IMR-90 (cell line): ENCODE results near the gene GSK3B. TPM values are rescaled to one million over a fixed set of nuclear protein-coding genes. Genes with fewer than 3 reads are reported as not detected.

Experiments
- ATAC-seq: fragments of 200-7000 bp; cut with Tn5 transposase; 2 replicates; pipeline ENCODE4 v1.9.1; 2020; ENCODE audit warnings: low read depth, mild to moderate bottlenecking, moderate library complexity
- BruUV-seq: library from RNA; stranded (reverse); fragments of 400-500 nt; replicated peaks from 2 replicates; lab custom pipeline; 2021; lab: Mats Ljungman, UMichigan
- CTCF ChIA-PET: fragments of 300-600 bp; formaldehyde crosslinking; extraction: SDS; loops from one replicate; lab custom pipeline; 2021; ENCODE audit warnings: antibody characterized with exemption; lab: Yijun Ruan, JAX
- POLR2A ChIA-PET: fragments of 300-600 bp; sonication (Branson Sonifier 250); formaldehyde crosslinking; loops from one replicate; lab custom pipeline; 2022; ENCODE audit warnings: antibody characterized with exemption; ENCODE audit not compliant: unreplicated experiment; lab: Charles Lee
- DNase-seq: peaks from one replicate; pipeline ENCODE4 v3.0.0; 2013
- H2AFZ ChIP-seq: replicated peaks from 2 replicates; pipeline ENCODE3; 2013; ENCODE audit warnings: low read length, mild to moderate bottlenecking; ENCODE audit not compliant: poor library complexity
- H2AK5ac ChIP-seq: 2 replicates; pipeline ENCODE4 v1.6.1; 2013; ENCODE audit warnings: low read depth, low read length, inconsistent platforms
- H2AK9ac ChIP-seq: replicated peaks from 2 replicates; pipeline ENCODE3; 2013; ENCODE audit warnings: mild to moderate bottlenecking, low read depth, low read length, moderate library complexity; ENCODE audit not compliant: poor library complexity
- H2BK120ac ChIP-seq: 2 replicates; pipeline ENCODE4 v1.6.1; 2013; ENCODE audit warnings: low read depth, low read length, inconsistent platforms
- H2BK15ac ChIP-seq: 3 replicates; pipeline ENCODE4 v1.6.1; 2013; ENCODE audit warnings: low read depth, low read length, inconsistent platforms
- H2BK20ac ChIP-seq: 2 replicates; pipeline ENCODE4 v1.6.1; 2013; ENCODE audit warnings: low read depth, mild to moderate bottlenecking, inconsistent platforms, low read length, moderate library complexity
- H2BK5ac ChIP-seq: 2 replicates; pipeline ENCODE4 v1.6.1; 2013; ENCODE audit warnings: mild to moderate bottlenecking, low read depth, low read length, inconsistent platforms; ENCODE audit not compliant: poor library complexity, severe bottlenecking
- H3K14ac ChIP-seq: replicated peaks from 2 replicates; pipeline ENCODE4 v1.6.1; 2013; ENCODE audit warnings: low read depth, low read length, inconsistent platforms
- H3K18ac ChIP-seq: 2 replicates; pipeline ENCODE4 v1.6.1; 2013; ENCODE audit warnings: low read depth, low read length, control low read depth
- H3K23ac ChIP-seq: 2 replicates; pipeline ENCODE4 v1.6.1; 2013; ENCODE audit warnings: low read depth, low read length, inconsistent platforms
- H3K27ac ChIP-seq: 2 replicates; pipeline ENCODE4 v1.5.1; 2013; ENCODE audit warnings: mild to moderate bottlenecking, control low read depth, low read length; ENCODE audit not compliant: insufficient read depth
- H3K27me3 ChIP-seq: 2 replicates; pipeline ENCODE4 v1.6.1; 2013; ENCODE audit warnings: low read length; ENCODE audit not compliant: control insufficient read depth, insufficient read depth
- H3K36me3 ChIP-seq: 2 replicates; pipeline ENCODE4 v1.6.1; 2013; ENCODE audit warnings: low read length, mixed read lengths; ENCODE audit not compliant: control insufficient read depth, insufficient read depth
- H3K4ac ChIP-seq: 2 replicates; pipeline ENCODE4 v1.6.1; 2013; ENCODE audit warnings: low read depth, low read length, inconsistent platforms
- H3K4me1 ChIP-seq: 2 replicates; pipeline ENCODE4 v1.6.1; 2013; ENCODE audit warnings: low read length, mixed read lengths; ENCODE audit not compliant: control insufficient read depth, insufficient read depth
- H3K4me2 ChIP-seq: 2 replicates; pipeline ENCODE4 v1.6.1; 2013; ENCODE audit warnings: low read depth, mild to moderate bottlenecking, control low read depth, low read length, moderate library complexity
- H3K4me3 ChIP-seq: 2 replicates; pipeline ENCODE4 v1.5.1; 2013; ENCODE audit warnings: low read depth, mild to moderate bottlenecking, control low read depth, low read length, moderate library complexity; ENCODE audit not compliant: insufficient read depth
- H3K56ac ChIP-seq: 2 replicates; pipeline ENCODE4 v1.6.1; 2013; ENCODE audit warnings: low read length, inconsistent platforms; ENCODE audit not compliant: insufficient read depth; ENCODE audit errors: extremely low read depth
- H3K79me1 ChIP-seq, 2 experiments: 2 replicates each; pipeline ENCODE4 v1.6.1; 2013; ENCODE audit warnings: low read length in 2 of 2, inconsistent platforms in 1 of 2, low read depth in 1 of 2
- H3K9ac ChIP-seq: 2 replicates; pipeline ENCODE4 v1.6.1; 2013; ENCODE audit warnings: low read depth, low read length, control low read depth
- H3K9me1 ChIP-seq: 2 replicates; pipeline ENCODE4 v1.6.1; 2013; ENCODE audit warnings: low read length, inconsistent platforms; ENCODE audit not compliant: insufficient read depth
- H3K9me3 ChIP-seq: 2 replicates; pipeline ENCODE4 v1.6.1; 2013; ENCODE audit warnings: low read length; ENCODE audit not compliant: control insufficient read depth, insufficient read depth
- H4K20me1 ChIP-seq: 2 replicates; pipeline ENCODE4 v1.6.1; 2013; ENCODE audit warnings: low read length, inconsistent platforms; ENCODE audit not compliant: insufficient read depth
- H4K5ac ChIP-seq: 2 replicates; pipeline ENCODE4 v1.6.1; 2013; ENCODE audit warnings: mild to moderate bottlenecking, low read depth, low read length, control low read depth
- H4K8ac ChIP-seq, 2 experiments: 2 replicates each; pipeline ENCODE4 v1.6.1; 2013; ENCODE audit warnings: low read depth in 2 of 2, low read length in 2 of 2, control low read depth in 1 of 2, inconsistent platforms in 1 of 2
- H4K91ac ChIP-seq: 2 replicates; pipeline ENCODE4 v1.6.1; 2013; ENCODE audit warnings: low read depth, low read length, inconsistent platforms; ENCODE audit not compliant: insufficient read depth
- BHLHE40 ChIP-seq: fragments of 150-350 bp; IDR thresholded peaks from 2 replicates; pipeline ENCODE4 v1.6.1; 2016; ENCODE audit warnings: mild to moderate bottlenecking, low read depth, low read length
- CHD1 ChIP-seq: IDR thresholded peaks from 2 replicates; pipeline ENCODE4 v1.6.1; 2012; ENCODE audit warnings: low read depth, low read length, improper control_type of control experiment
- ELK1 ChIP-seq: fragments of 150-350 bp; IDR thresholded peaks from 2 replicates; pipeline ENCODE4 v1.6.1; 2016; ENCODE audit warnings: low read depth, mild to moderate bottlenecking, low read length, moderate library complexity, borderline replicate concordance
- FOS ChIP-seq: fragments of 150-350 bp; IDR thresholded peaks from 2 replicates; pipeline ENCODE4 v1.6.1; 2016; ENCODE audit warnings: low read depth, low read length
- MAZ ChIP-seq: IDR thresholded peaks from 2 replicates; pipeline ENCODE4 v1.6.1; 2012; ENCODE audit warnings: low read depth, mild to moderate bottlenecking, low read length, improper control_type of control experiment, moderate library complexity, borderline replicate concordance
- MXI1 ChIP-seq: IDR thresholded peaks from 2 replicates; pipeline ENCODE4 v1.6.1; 2012; ENCODE audit warnings: low read depth, mild to moderate bottlenecking, low read length, moderate library complexity, borderline replicate concordance
- NFE2L2 ChIP-seq: fragments of 150-350 bp; IDR thresholded peaks from 2 replicates; pipeline ENCODE4 v1.6.1; 2016; ENCODE audit warnings: low read depth, mild to moderate bottlenecking, low read length
- POLR2A ChIP-seq: IDR thresholded peaks from 2 replicates; pipeline ENCODE4 v1.6.1; 2012; ENCODE audit warnings: mild to moderate bottlenecking, low read depth, low read length
- RAD21 ChIP-seq: IDR thresholded peaks from 2 replicates; pipeline ENCODE4 v1.6.1; 2012; ENCODE audit warnings: low read length, improper control_type of control experiment
- RCOR1 ChIP-seq: IDR thresholded peaks from 2 replicates; pipeline ENCODE4 v1.6.1; 2012; ENCODE audit warnings: mild to moderate bottlenecking, low read length, improper control_type of control experiment; ENCODE audit not compliant: insufficient replicate concordance
- WGBS, 2 experiments: methylation state at CpG; one replicate each; pipeline versions ENCODE4 v1.1.5 to v1.1.7; 2013; ENCODE audit warnings: missing lambda C conversion rate in 2 of 2; ENCODE audit not compliant: insufficient read length in 1 of 2; ENCODE audit errors: extremely low coverage in 2 of 2; 5-methylcytosine and 5-hydroxymethylcytosine counted together
- dilution Hi-C: fragments of 300-500 bp; cut with HindIII; formaldehyde crosslinking; loops from one replicate; pipeline ENCODE4 v1.14.3; 2018; ENCODE audit warnings: low sequenced_read_pairs; ENCODE audit not compliant: unreplicated experiment
- in situ Hi-C: fragments of 300-500 bp; cut with MboI; formaldehyde crosslinking; loops from 3 replicates; pipeline ENCODE4 v1.14.3; 2019; ENCODE audit warnings: low sequenced_read_pairs, inconsistent platforms, mixed read lengths
- intact Hi-C: fragments of 100-400 bp; cut with micrococcal nuclease; formaldehyde crosslinking; loops from 2 replicates; pipeline ENCODE4 v1.10.0; 2022
- polyA plus RNA-seq, 3 experiments: library from polyadenylated mRNA; depleted of rRNA; stranded (reverse); fragments of >200 nt; gene quantifications; 2 replicates each; pipeline ENCODE4 v1.2.3, GENCODE V29; 2012; ENCODE audit warnings: low replicate concordance in 1 of 3
- total RNA-seq: library from RNA; depleted of rRNA; stranded (reverse); fragments of >200 nt; gene quantifications from 2 replicates; pipeline ENCODE4 v1.2.3, GENCODE V29; 2012

The GSK3B gene
- total and polyA plus RNA-seq, 2 of the 4 experiments (the other 2 are of a cell fraction), result 19.2 to 33.2 TPM

GRCh38 chr3:119939077-119939476 is 155.2 kb downstream of the GSK3B start:
- Histone ChIP-seq H4K91ac (no peak overlapping the region), H3K4ac (no peak overlapping the region), H3K9me3 (no peaks in the 10 kb centered on the region), H3K14ac (no peak overlapping the region), H2BK120ac (no peak overlapping the region), H4K8ac (no peak overlapping the region), H4K20me1 (peaks cover 25% of the 10 kb centered on the region; the same call in 1 of the 2 replicates), H3K27me3 (no peaks in the 10 kb centered on the region), H3K9me1 (peaks cover 4% of the 10 kb centered on the region; the same call in 1 of the 2 replicates), H3K23ac (no peak overlapping the region), H2AK9ac (no peak overlapping the region), H3K27ac (no peak overlapping the region), H2BK20ac (no peak overlapping the region), H3K18ac (no peak overlapping the region), H3K4me2 (no peak overlapping the region), H3K36me3 (no peaks in the 10 kb centered on the region), H2AK5ac (no peak overlapping the region), H2AFZ (no peak overlapping the region), H4K5ac (no peak overlapping the region), H3K79me1 (peaks cover 13 to 24% of the 10 kb centered on the region in 2 experiments), H3K56ac (no peak overlapping the region), H3K9ac (no peak overlapping the region), H2BK15ac (no peak overlapping the region), H2BK5ac (no peak overlapping the region), H3K4me3 (no peak overlapping the region), H3K4me1 (no peaks in the 10 kb centered on the region)
- no peak for TF ChIP-seq FOS
- TF ChIP-seq MXI1, result no peak
- no peak for TF ChIP-seq CHD1
- no peak for TF ChIP-seq BHLHE40
- no peak for TF ChIP-seq RCOR1
- TF ChIP-seq POLR2A, result no peak
- no peak for TF ChIP-seq MAZ
- no peak for TF ChIP-seq RAD21
- TF ChIP-seq ELK1, result no peak
- no peak for TF ChIP-seq NFE2L2
- in situ Hi-C loops, result no loop called here
- ChIA-PET CTCF (no interaction called here), POLR2A (no interaction called here)
- no CpG with 5 or more reads among the region's 1 CpG for WGBS, 2 experiments
- no TSS peak for BruUV-seq
- intact Hi-C loops, result no loop called here
- DNase-seq (no peak), ATAC-seq (no peak)
- dilution Hi-C loops, result no loop called here
